Prostate gland (tissue), 2 donors: ENCODE results near the gene IL20RA.

ENCODE experiments used
- POLR2A ChIP-seq: fragments of 450-650 bp; IDR thresholded peaks from one replicate; pipeline ENCODE4 v1.6.1; 2016; ENCODE audit warnings: antibody characterized with exemption, mild to moderate bottlenecking
- TF ChIP-seq, protein P1 (sequence below), 4 experiments: fragments of 200-600 bp in 2 of 4; fragments of 450-650 bp in 2 of 4; sonication (generic) in 2 of 4; IDR thresholded peaks; 1 replicate in 3 of 4; 2 replicates in 1 of 4; pipeline ENCODE4 v1.5.1; 2016 to 2019; ENCODE audit warnings: antibody characterized with exemption in 4 of 4, mild to moderate bottlenecking in 2 of 4, moderate library complexity in 2 of 4

DNA sequence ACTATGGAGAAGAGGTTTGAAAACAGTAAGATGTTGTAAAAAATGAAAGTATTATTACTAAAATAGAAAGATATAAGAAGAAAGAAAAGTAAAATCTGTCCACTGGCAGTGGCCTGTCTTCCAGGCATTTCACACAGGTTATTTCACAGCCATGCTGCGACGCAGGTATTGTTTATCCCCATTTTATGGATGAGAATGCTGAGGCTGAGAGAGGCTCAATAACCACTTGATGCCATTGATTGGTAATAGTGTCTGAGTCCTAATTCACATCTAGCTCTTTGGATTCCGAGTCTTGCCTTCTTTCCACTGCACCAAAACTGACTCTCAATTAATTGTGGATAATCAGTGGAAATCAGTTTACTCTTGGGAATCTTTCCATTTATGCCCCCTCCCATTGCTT lies 37.2 kb upstream of the IL20RA start:
- no peak for TF ChIP-seq POLR2A
- TF ChIP-seq, protein P1, sequence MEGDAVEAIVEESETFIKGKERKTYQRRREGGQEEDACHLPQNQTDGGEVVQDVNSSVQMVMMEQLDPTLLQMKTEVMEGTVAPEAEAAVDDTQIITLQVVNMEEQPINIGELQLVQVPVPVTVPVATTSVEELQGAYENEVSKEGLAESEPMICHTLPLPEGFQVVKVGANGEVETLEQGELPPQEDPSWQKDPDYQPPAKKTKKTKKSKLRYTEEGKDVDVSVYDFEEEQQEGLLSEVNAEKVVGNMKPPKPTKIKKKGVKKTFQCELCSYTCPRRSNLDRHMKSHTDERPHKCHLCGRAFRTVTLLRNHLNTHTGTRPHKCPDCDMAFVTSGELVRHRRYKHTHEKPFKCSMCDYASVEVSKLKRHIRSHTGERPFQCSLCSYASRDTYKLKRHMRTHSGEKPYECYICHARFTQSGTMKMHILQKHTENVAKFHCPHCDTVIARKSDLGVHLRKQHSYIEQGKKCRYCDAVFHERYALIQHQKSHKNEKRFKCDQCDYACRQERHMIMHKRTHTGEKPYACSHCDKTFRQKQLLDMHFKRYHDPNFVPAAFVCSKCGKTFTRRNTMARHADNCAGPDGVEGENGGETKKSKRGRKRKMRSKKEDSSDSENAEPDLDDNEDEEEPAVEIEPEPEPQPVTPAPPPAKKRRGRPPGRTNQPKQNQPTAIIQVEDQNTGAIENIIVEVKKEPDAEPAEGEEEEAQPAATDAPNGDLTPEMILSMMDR (IDR thresholded peaks at IDR 0.05) = no peak
